SK-N-SH treated with all-trans-retinoic acid at 6 μM for 48 hours (cell line): Measurements from ENCODE around the gene CIBAR2.

ENCODE experiments used
- ATAC-seq: fragments of 200-7000 bp; cut with Tn5 transposase; 3 replicates; pipeline ENCODE4 v1.9.1; 2020; ENCODE audit warnings: mild to moderate bottlenecking, moderate library complexity
- ARNTL ChIP-seq: fragments of 450-650 bp; formaldehyde crosslinking; IDR thresholded peaks from 2 replicates; pipeline ENCODE4 v1.5.0; 2020; ENCODE audit warnings: low read depth, mild to moderate bottlenecking, moderate library complexity, borderline replicate concordance
- BACH2 ChIP-seq: fragments of 250-450 bp; sonication (Bioruptor Pico); IDR thresholded peaks from 2 replicates; pipeline ENCODE4 v1.9.0; 2021; ENCODE audit warnings: mild to moderate bottlenecking, borderline replicate concordance
- CREB5 ChIP-seq: fragments of 250-450 bp; sonication (Bioruptor Pico); IDR thresholded peaks from 2 replicates; pipeline ENCODE4 v1.5.1; 2020; ENCODE audit warnings: low read depth, mild to moderate bottlenecking, moderate library complexity
- CSDC2 ChIP-seq: fragments of 250-450 bp; sonication (Bioruptor Pico); IDR thresholded peaks from 2 replicates; pipeline ENCODE4 v1.5.0; 2020; ENCODE audit warnings: mild to moderate bottlenecking, moderate library complexity
- CSRNP3 ChIP-seq: fragments of 250-450 bp; sonication (Bioruptor Pico); IDR thresholded peaks from 2 replicates; pipeline ENCODE4 v1.5.1; 2021; ENCODE audit warnings: mild to moderate bottlenecking, moderate library complexity
- GLIS3 ChIP-seq: fragments of 250-450 bp; sonication (Bioruptor Pico); IDR thresholded peaks from 2 replicates; pipeline ENCODE4 v1.5.0; 2020; ENCODE audit warnings: mild to moderate bottlenecking, moderate library complexity
- ISL1 ChIP-seq: fragments of 250-450 bp; sonication (Bioruptor Pico); IDR thresholded peaks from 2 replicates; pipeline ENCODE4 v2.1.2; 2022; ENCODE audit warnings: mild to moderate bottlenecking, moderate library complexity
- PATZ1 ChIP-seq: fragments of 250-450 bp; sonication (Bioruptor Pico); IDR thresholded peaks from 2 replicates; pipeline ENCODE4 v1.8.0; 2020; ENCODE audit warnings: mild to moderate bottlenecking, moderate library complexity, borderline replicate concordance
- POU6F1 ChIP-seq: fragments of 250-450 bp; sonication (Bioruptor Pico); IDR thresholded peaks from 2 replicates; pipeline ENCODE4 v1.8.0; 2021; ENCODE audit warnings: low read depth, mild to moderate bottlenecking, moderate library complexity, borderline replicate concordance
- PPARA ChIP-seq: fragments of 250-450 bp; sonication (Bioruptor Pico); IDR thresholded peaks from 2 replicates; pipeline ENCODE4 v1.5.0; 2020; ENCODE audit warnings: mild to moderate bottlenecking, borderline replicate concordance
- RARB ChIP-seq: fragments of 250-450 bp; sonication (Bioruptor Pico); IDR thresholded peaks from 2 replicates; pipeline ENCODE4 v1.8.0; 2021; ENCODE audit warnings: mild to moderate bottlenecking, moderate library complexity
- SNAI2 ChIP-seq: fragments of 250-450 bp; sonication (Bioruptor Pico); IDR thresholded peaks from 2 replicates; pipeline ENCODE4 v1.5.0; 2020; ENCODE audit warnings: mild to moderate bottlenecking, moderate library complexity
- TCF4 ChIP-seq: fragments of 250-450 bp; sonication (Bioruptor Pico); IDR thresholded peaks from 2 replicates; pipeline ENCODE4 v1.8.0; 2021; ENCODE audit warnings: mild to moderate bottlenecking, moderate library complexity, borderline replicate concordance
- TOX ChIP-seq: fragments of 250-450 bp; sonication (Bioruptor Pico); IDR thresholded peaks from 2 replicates; pipeline ENCODE4 v1.8.0; 2021; ENCODE audit warnings: mild to moderate bottlenecking, moderate library complexity, borderline replicate concordance
- TSHZ2 ChIP-seq: fragments of 250-450 bp; sonication (Bioruptor Pico); IDR thresholded peaks from 2 replicates; pipeline ENCODE4 v1.5.0; 2020; ENCODE audit warnings: mild to moderate bottlenecking, moderate library complexity
- ZC3H10 ChIP-seq: fragments of 250-450 bp; sonication (Bioruptor Pico); IDR thresholded peaks from 2 replicates; pipeline ENCODE4 v1.5.1; 2021; ENCODE audit warnings: mild to moderate bottlenecking, moderate library complexity
- ZFP3 ChIP-seq: fragments of 250-450 bp; sonication (Bioruptor Pico); IDR thresholded peaks from 2 replicates; pipeline ENCODE4 v1.5.0; 2020; ENCODE audit warnings: mild to moderate bottlenecking, moderate library complexity
- ZFP30 ChIP-seq: fragments of 450-650 bp; formaldehyde crosslinking; IDR thresholded peaks from 2 replicates; pipeline ENCODE4 v1.5.0; 2022; ENCODE audit warnings: mild to moderate bottlenecking, moderate library complexity
- ZNF565 ChIP-seq: fragments of 450-650 bp; formaldehyde crosslinking; conservative IDR thresholded peaks from 2 replicates; pipeline ENCODE4 v1.5.0; 2020; ENCODE audit warnings: low read depth, mild to moderate bottlenecking, moderate library complexity
- ZNF70 ChIP-seq: fragments of 450-650 bp; formaldehyde crosslinking; IDR thresholded peaks from 2 replicates; pipeline ENCODE4 v1.5.0; 2020; ENCODE audit warnings: mild to moderate bottlenecking, moderate library complexity
- ZNF8 ChIP-seq: fragments of 450-650 bp; formaldehyde crosslinking; IDR thresholded peaks from 2 replicates; pipeline ENCODE4 v1.5.0; 2020; ENCODE audit warnings: mild to moderate bottlenecking, moderate library complexity

The CIBAR2 gene

GRCh38 chr16:85107532-85107931 is 4.7 kb downstream of the CIBAR2 start:
- no peak for ATAC-seq
- TF ChIP-seq ZFP3 (no peak), ZC3H10 (CRISPR knock-in tag) (no peak), ZNF565 (CRISPR knock-in tag) (no peak), CSRNP3 (CRISPR knock-in tag) (no peak), ARNTL (no peak), BACH2 (CRISPR knock-in tag) (no peak), SNAI2 (CRISPR knock-in tag) (no peak), CSDC2 (CRISPR knock-in tag) (no peak), TCF4 (CRISPR knock-in tag) (no peak), ISL1 (CRISPR knock-in tag) (no peak), ZNF8 (CRISPR knock-in tag) (no peak), CREB5 (CRISPR knock-in tag) (no peak), PATZ1 (CRISPR knock-in tag) (no peak), ZFP30 (CRISPR knock-in tag) (no peak), GLIS3 (CRISPR knock-in tag) (no peak)

- no peak for ATAC-seq
- TF ChIP-seq CREB5 (CRISPR knock-in tag) = no peak
- TF ChIP-seq ZNF565 (CRISPR knock-in tag) = no peak
- TF ChIP-seq PPARA (CRISPR knock-in tag) = no peak
- TF ChIP-seq TOX (CRISPR knock-in tag) = no peak
- TF ChIP-seq TCF4 (CRISPR knock-in tag) = no peak
- TF ChIP-seq, all 23 proteins: peak for 0
Measured at GRCh38 chr16:85107083-85107482, 5.2 kb downstream of the CIBAR2 start.

GRCh38 chr16:85105475-85105874 is 6.8 kb downstream of the CIBAR2 start:
- ATAC-seq = no peak
- TF ChIP-seq TSHZ2 (CRISPR knock-in tag) = no peak
- no peak for TF ChIP-seq ISL1 (CRISPR knock-in tag)
- TF ChIP-seq ARNTL = no peak
- no peak for TF ChIP-seq CSRNP3 (CRISPR knock-in tag)
- no peak for TF ChIP-seq TOX (CRISPR knock-in tag)
- TF ChIP-seq RARB = no peak
- no peak for TF ChIP-seq CSDC2 (CRISPR knock-in tag)
- TF ChIP-seq PATZ1 (CRISPR knock-in tag) = no peak
- no peak for TF ChIP-seq SNAI2 (CRISPR knock-in tag)
- TF ChIP-seq ZNF70 (CRISPR knock-in tag) = no peak
- TF ChIP-seq POU6F1 (CRISPR knock-in tag) = no peak
- TF ChIP-seq TCF4 (CRISPR knock-in tag) = no peak
- TF ChIP-seq ZNF565 (CRISPR knock-in tag) = no peak
